GM12878 (cell line): ENCODE data around the gene C8G. TPM values are rescaled to one million over a fixed set of nuclear protein-coding genes. Genes with fewer than 3 reads are reported as not detected.
A peak's percentile ranks its signal among the peaks of the same experiment; 100 is the strongest.

Source experiments
- ATAC-seq: fragments of 200-7000 bp; cut with Tn5 transposase; 3 replicates; pipeline ENCODE4 v1.9.1; 2020; ENCODE audit warnings: mild to moderate bottlenecking, moderate library complexity
- BruUV-seq: library from RNA; stranded (reverse); fragments of 400-500 nt; replicated peaks from 2 replicates; lab custom pipeline; 2021; lab: Mats Ljungman, UMichigan
- CTCF ChIA-PET: fragments of 300-600 bp; sonication (Branson Sonifier 250); formaldehyde crosslinking; extraction: SDS; loops from one replicate; lab custom pipeline; 2021; ENCODE audit warnings: inconsistent platforms; lab: Yijun Ruan, JAX
- POLR2A ChIA-PET: fragments of 350-600 bp; formaldehyde crosslinking; extraction: SDS; loops from one replicate; lab custom pipeline; 2021; ENCODE audit warnings: inconsistent platforms; lab: Charles Lee
- RAD21 ChIA-PET: fragments of 300-600 bp; sonication (Branson Sonifier 250); formaldehyde crosslinking; loops from one replicate; lab custom pipeline; 2023; ENCODE audit warnings: antibody characterized with exemption; ENCODE audit not compliant: unreplicated experiment; lab: Charles Lee
- SMC1A ChIA-PET: fragments of 300-600 bp; sonication (Branson Sonifier 250); formaldehyde crosslinking; loops from one replicate; lab custom pipeline; 2023; ENCODE audit not compliant: unreplicated experiment, uncharacterized antibody; lab: Charles Lee
- DNase-seq: peaks from one replicate; pipeline ENCODE4 v3.0.0-alpha.2; 2011; ENCODE audit warnings: low read depth, low spot score
- FAIRE-seq: peaks from 3 replicates; lab custom pipeline; 2011; peaks lifted over from hg19 to GRCh38; lab: Jason Lieb, UNC
- H2AFZ ChIP-seq: 2 replicates; pipeline ENCODE4 v1.6.0; 2011; ENCODE audit warnings: low read depth, low read length, control low read depth; ENCODE audit not compliant: control insufficient read depth
- H3K27ac ChIP-seq: 2 replicates; pipeline ENCODE4 v1.5.1; 2011; ENCODE audit warnings: control low read depth; ENCODE audit not compliant: control insufficient read depth, insufficient read depth
- H3K27me3 ChIP-seq, 2 experiments: replicated peaks in 1 of 2; 2 replicates each; pipeline versions ENCODE4 v1.6.0 to v1.6.1; 2011; ENCODE audit warnings: low read length in 1 of 2; ENCODE audit not compliant: control insufficient read depth in 2 of 2, insufficient read depth in 2 of 2
- H3K36me3 ChIP-seq, 2 experiments: 2 replicates each; pipeline ENCODE4 v1.5.1; 2011; ENCODE audit warnings: low read length in 1 of 2; ENCODE audit not compliant: control insufficient read depth in 2 of 2, insufficient read depth in 2 of 2
- H3K4me1 ChIP-seq: 2 replicates; pipeline ENCODE4 v1.6.1; 2011; ENCODE audit warnings: mild to moderate bottlenecking, low read length, moderate library complexity, mixed read lengths; ENCODE audit not compliant: control insufficient read depth, insufficient read depth
- H3K4me2 ChIP-seq: 2 replicates; pipeline ENCODE4 v1.6.0; 2011; ENCODE audit warnings: control low read depth; ENCODE audit not compliant: control insufficient read depth, insufficient read depth
- H3K4me3 ChIP-seq: fragments of 200-600 bp; sonication (generic); 2 replicates; pipeline ENCODE4 v1.5.1; 2016
- H3K79me2 ChIP-seq: 2 replicates; pipeline ENCODE4 v1.6.0; 2011; ENCODE audit warnings: low read length; ENCODE audit not compliant: control insufficient read depth, insufficient read depth
- H3K9ac ChIP-seq: 2 replicates; pipeline ENCODE4 v1.8.0; 2011; ENCODE audit warnings: low read length, control low read depth, mixed read lengths; ENCODE audit not compliant: control insufficient read depth, insufficient read depth
- H3K9me3 ChIP-seq: replicated peaks from 3 replicates; pipeline ENCODE4 v1.5.1; 2011; ENCODE audit warnings: mild to moderate bottlenecking, low read length; ENCODE audit not compliant: control insufficient read depth, insufficient read depth
- H4K20me1 ChIP-seq: 2 replicates; pipeline ENCODE4 v1.6.0; 2011; ENCODE audit not compliant: control insufficient read depth, insufficient read depth
- KLF5 ChIP-seq: fragments of 450-650 bp; IDR thresholded peaks from 2 replicates; pipeline ENCODE4 v1.6.1; 2014; ENCODE audit warnings: mild to moderate bottlenecking; ENCODE audit not compliant: partially characterized antibody
- SRF ChIP-seq, 2 experiments: IDR thresholded peaks; 2 replicates each; pipeline ENCODE4 v1.6.1; 2011; ENCODE audit warnings: low read depth in 2 of 2, low read length in 2 of 2, mild to moderate bottlenecking in 1 of 2, moderate library complexity in 1 of 2
- WGBS: methylation state at CpG from one replicate; pipeline ENCODE4 v1.1.6; 2016; ENCODE audit warnings: low lambda C conversion rate; ENCODE audit not compliant: insufficient replicate concordance, insufficient coverage; ENCODE audit errors: missing lambda C conversion rate; 5-methylcytosine and 5-hydroxymethylcytosine counted together
- in situ Hi-C: fragments of 300-500 bp; cut with MboI; formaldehyde crosslinking; loops from 9 replicates; pipeline ENCODE4 v1.14.3; 2018; ENCODE audit warnings: mixed read lengths
- intact Hi-C: fragments of 100-400 bp; cut with micrococcal nuclease; formaldehyde crosslinking; loops from one replicate; pipeline ENCODE4 v1.14.2; 2022; ENCODE audit not compliant: unreplicated experiment
- polyA plus RNA-seq, 11 experiments: library from polyadenylated mRNA; depleted of rRNA in 4 of 11; unstranded in 6 of 11; stranded (reverse) in 5 of 11; fragments of >200 nt; fragmentation: Nextera tagmentation in 4 of 11; fragmentation: Illumina TruSeq in 1 of 11; extraction: Ambion mirVana in 4 of 11; extraction: Trizol in 1 of 11; gene quantifications; 1 replicate in 1 of 11; 2 replicates in 10 of 11; pipeline versions ENCODE4 v1.2.1 to v1.2.3, GENCODE V29; 2011 to 2016; ENCODE audit warnings: inconsistent platforms in 2 of 11, missing spikeins in 2 of 11, low read depth in 1 of 11
- total RNA-seq, 4 experiments: library from RNA; depleted of rRNA in 3 of 4; stranded (reverse); fragments of >200 nt in 3 of 4; fragmentation: Illumina TruSeq in 1 of 4; extraction: Trizol in 1 of 4; gene quantifications; 2 replicates each; pipeline versions ENCODE4 v1.2.1 to v1.2.3, GENCODE V29; 2013 to 2021
- TF ChIP-seq, protein P1 (sequence below): IDR thresholded peaks from 2 replicates; pipeline ENCODE4 v1.6.1; 2011; ENCODE audit warnings: borderline replicate concordance, low read depth, mild to moderate bottlenecking, moderate library complexity, low read length; ENCODE audit not compliant: insufficient read depth, poor library complexity, severe bottlenecking

C8G gene
- total and polyA plus RNA-seq, 10 of the 15 experiments (the other 5 are each of a cell fraction or from before 2014, with no cell fraction given), result 0.26 to 0.69 (median 0.50) TPM; not detected in 7

DNA sequence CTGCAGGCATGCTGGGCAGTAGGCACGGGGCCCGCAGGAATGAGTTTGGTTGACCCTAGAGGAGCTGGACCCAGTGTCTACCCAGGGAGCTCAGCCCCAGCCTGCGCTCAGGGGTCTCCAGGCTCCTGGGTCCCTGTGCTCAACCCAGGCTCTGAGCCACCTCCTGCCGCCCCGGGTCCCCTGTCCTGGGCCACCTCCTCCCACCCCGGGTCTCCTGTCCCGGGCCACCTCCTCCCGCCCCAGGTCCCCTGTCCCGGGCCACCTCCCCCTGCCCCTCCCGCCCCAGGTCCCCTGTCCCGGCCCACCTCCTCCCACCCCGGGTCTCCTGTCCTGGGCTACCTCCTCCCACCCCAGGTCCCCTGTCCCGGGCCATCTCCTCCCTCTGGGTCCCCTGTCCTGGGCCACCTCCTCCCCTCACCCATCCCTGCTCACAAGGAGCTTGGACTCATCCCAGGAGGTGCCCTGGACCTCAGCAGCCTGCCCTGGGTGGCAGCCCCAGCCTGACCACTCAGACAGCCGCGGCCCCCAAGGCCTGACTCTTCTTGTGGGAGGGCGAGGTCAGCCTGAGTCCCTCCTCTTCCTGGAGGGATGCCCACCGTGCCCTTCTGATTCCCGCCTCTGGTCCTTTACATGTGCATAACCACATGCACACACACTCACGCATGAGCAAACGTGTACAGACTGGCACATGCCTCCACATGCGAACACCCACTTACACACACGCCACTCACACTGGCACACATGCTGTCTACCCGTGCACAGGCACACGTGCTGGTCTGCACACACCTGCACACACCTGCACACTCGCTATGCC is 9.4 kb downstream of the C8G start:
- CTCF ChIA-PET, result interaction anchor here (0.6 kb wide), 1 partner anchor 81 kb away, joined by 4 read pairs; no protein-coding TSS in a partner anchor
- no peaks in the 10 kb centered on the region for H4K20me1 ChIP-seq
- no peak overlapping the region for H3K27ac ChIP-seq
- POLR2A ChIA-PET, result no interaction called here
- in situ Hi-C loops (no loop called here), intact Hi-C loops (no loop called here)
- H2AFZ ChIP-seq, result no peak overlapping the region
- H3K9me3 ChIP-seq, result no peaks in the 10 kb centered on the region
- H3K79me2 ChIP-seq, result no peaks in the 10 kb centered on the region
- no peak overlapping the region for H3K4me3 ChIP-seq
- H3K27me3 ChIP-seq, result no peaks in the 10 kb centered on the region
- TF ChIP-seq SRF (IDR thresholded peaks at IDR 0.05; ENCODE audit: low read depth in 2 of 2, low read length in 2 of 2) (no peak), KLF5 (no peak)
- TF ChIP-seq, protein P1, sequence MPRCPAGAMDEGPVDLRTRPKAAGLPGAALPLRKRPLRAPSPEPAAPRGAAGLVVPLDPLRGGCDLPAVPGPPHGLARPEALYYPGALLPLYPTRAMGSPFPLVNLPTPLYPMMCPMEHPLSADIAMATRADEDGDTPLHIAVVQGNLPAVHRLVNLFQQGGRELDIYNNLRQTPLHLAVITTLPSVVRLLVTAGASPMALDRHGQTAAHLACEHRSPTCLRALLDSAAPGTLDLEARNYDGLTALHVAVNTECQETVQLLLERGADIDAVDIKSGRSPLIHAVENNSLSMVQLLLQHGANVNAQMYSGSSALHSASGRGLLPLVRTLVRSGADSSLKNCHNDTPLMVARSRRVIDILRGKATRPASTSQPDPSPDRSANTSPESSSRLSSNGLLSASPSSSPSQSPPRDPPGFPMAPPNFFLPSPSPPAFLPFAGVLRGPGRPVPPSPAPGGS, result peak; percentile 32
- H3K4me2 ChIP-seq, result no peak overlapping the region
- H3K36me3 ChIP-seq, result no peaks in the 10 kb centered on the region
- BruUV-seq, result no TSS peak
- DNase-seq (no peak), ATAC-seq (no peak), FAIRE-seq (no peak)
- H3K4me1 ChIP-seq, result peaks cover 6% of the 10 kb centered on the region; the same call in 1 of the 2 replicates
- H3K9ac ChIP-seq, result no peak overlapping the region
- 27% methylated on average over 17 of the region's 25 CpGs for WGBS
- RAD21 ChIA-PET, result no interaction called here
- SMC1A ChIA-PET, result no interaction called here
